GM18505 (cell line): ENCODE measurements around the gene HAND2.

ENCODE experiments used
- ATAC-seq: cut with Tn5 transposase; IDR thresholded peaks from one replicate; pipeline ENCODE4 v1.9.1; 2021; ENCODE audit not compliant: unreplicated experiment
- POLR2A ChIP-seq: IDR thresholded peaks from 4 replicates; pipeline ENCODE4 v1.6.1; 2011; ENCODE audit warnings: borderline replicate concordance; ENCODE audit not compliant: insufficient read depth, insufficient read length; ENCODE audit errors: extremely low read depth

The HAND2 gene

DNA sequence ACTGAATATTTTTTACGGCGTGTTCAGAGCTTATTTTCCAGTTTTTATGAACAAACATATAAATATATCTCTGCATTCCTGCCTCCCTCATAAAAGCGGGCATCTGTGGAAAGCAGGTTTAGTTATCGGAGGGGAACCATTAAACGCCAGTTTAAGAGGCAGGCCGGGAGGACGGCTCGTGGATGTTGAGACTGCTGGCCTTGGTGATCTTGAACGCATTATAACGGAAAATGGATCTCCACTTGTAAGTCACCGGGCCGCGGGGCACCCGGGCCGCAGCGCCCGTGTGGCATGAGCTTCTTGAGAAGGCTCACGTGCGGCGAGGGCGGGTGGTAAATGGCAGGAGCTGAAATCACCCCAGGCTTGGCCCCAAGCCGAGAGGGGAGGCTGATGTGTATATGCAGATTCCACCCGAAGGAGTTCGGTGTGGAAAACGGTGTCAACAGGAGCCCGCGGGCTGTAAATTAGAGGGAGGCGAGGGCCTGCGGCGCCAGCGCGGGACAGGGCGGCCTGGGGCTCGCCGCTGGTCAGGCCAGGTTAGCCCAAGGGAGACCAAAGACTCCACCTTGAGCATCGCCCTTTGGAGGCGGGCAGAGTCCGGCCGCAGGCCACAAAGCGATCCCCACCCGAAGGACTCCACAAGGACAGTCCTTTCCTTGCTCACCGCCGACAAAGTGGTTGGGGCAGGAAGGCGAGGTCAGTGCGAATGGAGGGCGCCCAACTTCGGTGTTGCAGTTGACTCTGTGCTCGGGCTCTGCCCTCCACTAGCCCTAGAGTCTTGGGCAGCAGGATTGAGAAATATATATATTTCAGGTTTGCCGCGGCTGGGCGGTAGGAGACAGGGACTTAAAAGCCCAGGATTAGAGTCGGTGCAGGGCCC lies 1.3 kb upstream of the HAND2 start:
- no peak for TF ChIP-seq POLR2A
- no peak for ATAC-seq

DNA sequence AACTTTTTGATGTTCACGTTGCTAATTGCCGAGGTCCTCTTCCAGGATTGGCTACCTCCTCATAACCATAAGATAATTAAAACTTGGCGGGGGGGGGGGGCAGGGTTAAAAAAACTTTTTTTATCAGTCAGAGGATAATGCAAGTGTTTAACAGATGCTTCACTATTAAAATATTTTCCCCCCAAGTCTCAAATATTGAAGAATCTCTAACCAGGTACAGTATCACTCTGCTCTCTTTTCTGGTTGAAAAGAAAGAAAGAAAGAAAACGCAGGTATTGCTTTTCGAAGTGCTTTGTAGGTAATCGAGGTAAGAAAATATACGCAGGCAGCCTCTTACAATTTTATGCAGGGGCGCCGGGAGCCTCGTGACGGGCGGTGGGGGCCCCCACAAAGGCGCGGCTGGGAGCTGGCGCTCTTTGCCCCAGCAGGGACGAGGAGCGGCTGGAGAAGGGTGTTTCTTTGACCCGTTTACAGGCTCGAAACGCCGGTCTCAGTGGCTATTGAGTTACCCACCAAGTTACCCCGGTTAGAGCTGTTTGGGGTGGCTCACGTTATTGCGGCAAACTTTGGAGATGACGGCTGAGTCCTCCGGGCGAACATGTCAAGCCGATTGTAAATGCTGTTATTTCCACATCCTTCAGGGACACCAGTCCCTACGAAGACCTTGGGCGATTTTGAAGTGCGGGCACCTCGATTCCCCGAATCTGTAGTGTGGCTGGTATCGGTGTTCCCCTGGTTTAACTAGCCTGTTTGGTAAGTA lies 477 bp upstream of the HAND2 start:
- ATAC-seq, result no peak
- no peak for TF ChIP-seq POLR2A

DNA sequence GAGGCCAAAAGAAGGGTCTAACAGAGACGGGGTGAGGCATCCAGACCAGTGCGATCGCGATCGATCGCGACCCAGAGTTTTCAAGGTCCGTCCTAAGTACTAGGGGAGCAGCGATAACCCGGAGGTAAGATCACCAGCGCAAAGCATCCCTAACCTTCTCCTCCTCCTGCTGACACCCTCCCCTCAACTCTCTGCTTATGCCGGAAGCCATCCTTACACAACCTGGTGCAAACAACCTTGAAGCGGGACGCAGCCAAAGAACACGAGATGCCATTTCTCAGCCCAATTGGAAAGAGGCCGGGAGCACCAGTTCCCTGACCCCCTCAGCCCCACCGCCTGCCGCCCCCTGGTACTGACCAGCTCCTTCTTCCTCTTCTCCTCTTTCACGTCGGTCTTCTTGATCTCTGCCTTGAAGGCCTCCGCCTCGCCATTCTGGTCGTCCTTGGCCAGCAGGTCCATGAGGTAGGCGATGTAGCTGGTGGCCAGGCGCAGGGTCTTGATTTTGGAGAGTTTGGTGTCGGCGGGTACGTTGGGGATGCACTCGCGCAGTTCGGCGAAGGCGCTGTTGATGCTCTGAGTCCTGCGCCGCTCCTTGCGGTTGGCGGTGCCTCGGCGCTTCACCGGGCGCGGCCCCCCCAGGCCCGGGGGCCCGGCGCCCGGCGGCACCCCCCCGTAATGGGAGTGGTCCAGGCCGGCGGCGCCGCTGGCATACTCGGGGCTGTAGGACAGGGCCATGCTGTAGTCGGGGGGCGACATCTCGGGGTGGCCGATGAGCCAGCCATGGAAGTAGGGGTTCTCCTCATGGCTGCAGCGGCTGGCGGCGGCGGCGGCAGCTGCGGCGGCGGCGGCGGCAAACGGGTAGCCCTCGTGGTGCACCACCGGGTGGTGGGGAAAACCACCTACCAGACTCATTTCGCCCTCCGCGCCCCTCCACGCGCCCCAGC lies 1.4 kb downstream of the HAND2 start:
- no peak for ATAC-seq
- TF ChIP-seq POLR2A, result no peak

DNA sequence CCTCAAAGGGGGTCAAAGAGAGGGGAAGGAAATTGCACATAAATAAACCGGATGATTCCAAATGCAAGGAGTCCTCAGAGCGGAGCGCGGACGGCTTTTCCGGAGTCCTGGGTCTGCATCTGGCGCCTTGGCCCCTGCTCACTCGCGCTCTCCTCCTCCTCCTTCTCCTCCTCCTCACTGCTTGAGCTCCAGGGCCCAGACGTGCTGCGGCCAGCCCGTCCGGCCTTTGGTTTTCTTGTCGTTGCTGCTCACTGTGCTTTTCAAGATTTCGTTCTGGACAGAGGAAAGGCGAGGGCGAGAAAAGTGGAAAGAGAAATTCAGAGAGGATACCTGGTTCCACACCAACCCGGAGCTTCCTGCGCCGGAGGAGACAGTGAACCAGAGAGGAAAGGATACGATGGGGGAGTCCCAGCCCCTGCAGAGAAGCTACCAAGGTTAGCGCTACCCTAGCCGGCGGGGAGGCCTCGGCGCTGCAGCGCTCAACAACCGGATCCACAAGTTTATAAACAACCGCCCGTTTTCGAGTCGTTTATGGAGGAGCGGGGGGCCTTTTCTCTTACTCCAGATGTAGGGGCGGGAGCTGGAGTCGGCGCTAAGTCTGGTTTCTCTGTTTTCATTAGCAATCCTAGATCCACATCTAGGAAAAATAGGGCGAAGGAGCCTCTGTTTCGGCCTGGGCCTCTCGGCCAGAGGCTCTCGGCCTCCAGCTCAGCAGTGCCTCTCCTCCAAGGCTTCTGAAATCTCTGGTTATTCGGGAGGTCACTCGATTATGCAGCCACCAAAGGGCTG lies 2.7 kb downstream of the HAND2 start:
- no peak for TF ChIP-seq POLR2A
- ATAC-seq, result no peak

DNA sequence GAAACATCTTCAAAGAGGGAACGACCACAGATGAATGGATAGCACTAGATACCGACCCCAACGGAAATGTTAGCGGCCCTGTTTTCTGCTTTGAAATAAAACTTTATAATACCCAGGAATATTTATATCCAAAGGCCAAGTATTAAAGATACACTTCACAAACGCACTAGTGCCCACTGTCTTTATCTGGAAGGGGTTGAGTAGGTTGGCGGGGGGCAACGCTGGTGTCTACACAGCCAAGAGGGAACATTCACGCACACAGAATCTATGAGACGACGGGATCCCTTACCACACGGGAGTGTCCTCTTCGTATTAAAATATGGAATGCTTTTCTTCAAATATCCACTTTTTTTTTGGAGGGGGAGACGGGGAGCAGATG lies 3.3 kb downstream of the HAND2 start:
- TF ChIP-seq POLR2A, result no peak
- no peak for ATAC-seq

DNA sequence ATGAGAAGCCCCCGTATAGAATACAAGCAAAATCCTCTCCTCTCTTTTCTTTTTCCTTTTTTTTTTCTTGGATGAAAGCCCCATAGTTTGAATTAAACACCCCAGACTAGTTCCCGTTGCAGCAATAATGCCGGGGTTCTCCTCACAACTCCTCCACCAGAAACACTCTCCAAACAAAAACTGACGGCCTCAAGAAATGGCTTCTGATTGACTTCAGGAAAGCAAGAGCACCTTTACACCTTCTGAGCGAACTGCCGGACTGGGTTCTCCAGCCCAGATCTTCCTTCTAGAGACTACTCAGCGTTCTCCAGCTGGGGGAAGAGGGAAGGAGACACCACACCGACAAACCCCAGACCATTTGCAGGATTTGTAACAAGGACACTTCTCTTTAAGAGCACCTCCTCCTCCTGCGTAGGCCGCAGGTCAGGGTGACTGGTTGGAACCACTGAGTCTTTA lies 4.0 kb downstream of the HAND2 start:
- ATAC-seq, result no peak
- TF ChIP-seq POLR2A, result no peak

DNA sequence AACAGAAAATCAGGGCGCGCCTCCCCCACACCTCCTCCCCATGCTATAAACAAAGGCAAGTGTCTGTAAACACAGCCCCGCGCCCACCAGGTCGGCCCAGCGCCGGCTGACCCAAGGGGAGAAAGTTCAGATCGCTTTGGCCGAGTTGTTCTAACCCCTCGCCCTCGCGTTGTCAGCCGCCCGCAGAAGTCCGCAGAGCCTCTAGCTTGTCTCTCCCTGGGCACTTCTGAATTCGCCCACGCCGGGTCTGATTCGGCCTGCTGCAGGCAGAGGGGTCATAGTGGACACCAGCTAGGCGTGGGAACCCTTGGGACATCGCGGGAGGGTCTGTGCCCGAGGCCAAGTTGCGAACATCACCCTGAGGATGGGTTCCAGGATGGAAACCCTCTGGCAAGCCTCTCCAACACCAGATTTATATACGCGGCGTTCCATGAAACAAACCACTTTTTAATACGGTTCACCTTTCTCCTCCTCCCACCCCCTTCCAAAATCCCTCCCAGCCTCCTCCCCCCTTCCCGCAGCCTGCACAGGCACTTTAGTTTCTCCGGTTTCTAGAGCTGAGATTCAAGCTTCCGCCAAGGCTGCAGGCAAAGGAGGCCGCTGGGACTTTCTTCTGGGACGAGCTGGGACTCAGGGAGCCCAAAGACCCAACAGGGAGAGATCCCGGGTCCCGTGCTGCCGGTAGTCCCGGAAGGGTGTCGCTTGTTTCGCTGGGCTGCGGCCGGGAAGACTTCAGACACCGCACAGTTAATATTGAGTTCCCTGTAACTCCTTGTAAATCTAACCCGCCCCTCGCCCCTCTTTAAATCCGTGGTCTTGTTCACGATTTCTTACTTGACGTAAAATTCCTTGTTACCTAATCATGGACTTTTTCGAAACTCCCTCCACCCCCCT lies 4.7 kb downstream of the HAND2 start:
- ATAC-seq, result no peak
- TF ChIP-seq POLR2A, result no peak

DNA sequence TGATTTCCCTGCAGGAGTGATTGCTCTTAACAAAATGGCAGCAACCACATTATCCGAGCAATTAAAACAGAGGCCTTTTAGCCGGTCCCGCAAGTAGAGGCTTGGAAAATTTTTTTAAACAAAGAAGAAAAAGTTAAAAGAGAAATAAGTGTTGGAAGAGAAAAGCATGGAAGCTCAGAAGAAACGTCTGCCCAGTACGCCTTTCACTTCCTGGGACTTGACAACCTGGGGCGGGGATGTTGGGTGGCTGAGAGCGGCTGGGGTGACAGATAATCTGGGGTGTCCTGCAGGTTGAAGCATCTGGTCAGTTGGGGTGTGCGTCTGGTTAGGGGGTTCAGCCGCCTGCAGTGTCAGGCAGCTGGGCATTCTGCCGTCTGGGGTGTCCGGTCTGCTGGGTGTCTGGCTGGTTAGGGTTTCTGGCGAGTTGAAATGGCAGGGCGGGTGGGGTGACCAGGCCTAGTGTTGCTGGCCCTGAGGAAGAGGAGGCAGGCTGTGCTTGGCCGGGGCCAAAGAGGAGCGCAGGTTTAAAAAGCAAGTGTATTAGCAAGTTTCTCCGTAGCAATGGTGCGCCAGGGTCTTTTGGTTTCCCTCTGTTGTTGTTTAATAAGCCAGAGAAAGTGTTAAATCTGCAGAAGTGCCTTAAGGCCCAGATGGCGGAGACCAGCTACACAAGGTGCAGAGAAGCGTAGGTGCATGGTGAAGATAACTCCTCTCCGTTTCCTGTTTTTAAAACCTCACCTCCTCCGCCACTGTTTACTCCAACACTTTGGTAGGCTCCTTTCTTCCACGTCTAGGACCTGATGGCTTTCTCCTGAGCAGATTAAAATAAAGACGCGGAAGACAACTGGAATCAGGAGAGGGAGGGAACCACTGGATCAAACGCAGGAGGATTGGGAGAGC lies 5.6 kb downstream of the HAND2 start:
- ATAC-seq, result no peak
- no peak for TF ChIP-seq POLR2A

DNA sequence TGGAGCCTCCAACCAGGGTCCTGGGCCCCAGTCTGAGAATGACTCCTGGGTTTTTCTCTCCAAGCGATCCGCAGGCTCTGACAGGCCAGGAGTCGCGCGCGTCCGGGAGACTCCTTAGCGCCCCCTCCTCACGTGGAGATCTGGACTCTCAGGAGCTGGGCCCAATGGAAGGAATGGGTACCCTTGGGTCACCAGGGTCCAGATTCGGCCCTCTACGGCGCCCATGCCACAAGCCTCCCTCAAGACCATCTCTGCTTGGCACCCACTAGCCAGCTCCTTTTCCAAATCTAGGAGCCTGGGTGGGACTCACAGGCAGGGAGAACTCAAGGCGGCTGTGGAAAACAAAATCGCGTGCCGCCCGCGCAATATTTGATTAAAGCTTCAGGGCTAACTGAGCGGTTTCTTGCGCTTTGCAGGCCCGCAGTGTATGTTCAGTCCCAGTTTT lies 7.1 kb downstream of the HAND2 start:
- ATAC-seq, result no peak
- no peak for TF ChIP-seq POLR2A

DNA sequence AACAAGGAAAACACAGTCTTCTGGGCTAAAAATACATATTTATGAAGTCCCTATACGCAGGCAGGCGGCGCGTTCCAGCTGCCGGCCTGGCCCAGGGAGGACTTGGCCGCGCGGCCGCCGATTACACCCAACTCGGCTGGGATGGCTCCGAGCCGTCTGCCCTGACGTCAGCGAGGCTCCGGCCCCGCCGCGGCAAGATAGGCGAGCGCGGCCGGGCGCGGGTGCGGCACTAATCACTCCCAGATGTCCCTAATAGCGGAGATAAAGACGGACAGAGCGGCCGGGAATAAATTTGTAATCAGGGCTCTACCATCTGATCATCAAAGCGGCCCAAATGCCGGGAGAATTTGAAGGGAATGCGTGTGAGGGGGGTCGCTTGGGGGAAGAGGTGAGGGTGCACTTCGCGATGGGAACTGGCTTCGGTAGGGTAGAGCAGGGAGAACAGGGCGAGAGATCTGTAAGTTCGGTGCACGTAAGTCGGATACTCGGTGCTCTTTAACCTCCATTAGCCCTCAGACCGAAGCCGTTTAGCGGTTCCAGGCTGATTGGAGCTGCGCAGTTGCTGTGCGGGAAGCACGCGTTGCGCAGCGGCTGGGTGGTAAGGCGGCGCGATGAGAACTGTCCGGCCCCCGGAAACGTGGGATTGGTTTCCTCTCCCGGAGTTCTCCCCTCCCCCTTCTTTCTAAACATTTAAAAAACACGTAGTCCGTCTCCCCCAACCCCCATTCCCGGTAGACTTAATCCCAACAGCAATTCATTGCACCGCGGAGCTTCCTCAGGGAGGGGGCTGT lies 7.7 kb downstream of the HAND2 start:
- no peak for ATAC-seq
- no peak for TF ChIP-seq POLR2A
